Effector memory CD8-positive, alpha-beta T cell (primary cell): Measurements from ENCODE around the gene ADI1.

Experiments used
- ATAC-seq: fragments of 150-1000 bp; cut with Tn5 transposase; replicated peaks from 2 replicates; pipeline ENCODE4 v1.10.0; 2021; ENCODE audit warnings: mild to moderate bottlenecking, moderate library complexity
- DNase-seq, 3 experiments: peaks; one replicate each; pipeline ENCODE4 v3.0.0; 2021
- H3K27ac Mint-ChIP-seq, 2 donors: one replicate each; pipeline ENCODE4 v1.8.0; 2022; ENCODE audit warnings: mild to moderate bottlenecking in 2 of 2, mixed read lengths in 2 of 2, moderate library complexity in 2 of 2
- H3K27me3 Mint-ChIP-seq, 2 donors: one replicate each; pipeline ENCODE4 v1.8.0; 2022; ENCODE audit warnings: mixed read lengths in 2 of 2
- H3K36me3 Mint-ChIP-seq: one replicate; pipeline ENCODE4 v1.8.0; 2022; ENCODE audit warnings: mild to moderate bottlenecking, moderate library complexity, mixed read lengths; ENCODE audit not compliant: insufficient read depth
- H3K4me1 Mint-ChIP-seq, 2 donors: one replicate each; pipeline ENCODE4 v1.8.0; 2022; ENCODE audit warnings: low read depth in 2 of 2, mixed read lengths in 2 of 2
- H3K4me3 Mint-ChIP-seq, 2 donors: one replicate each; pipeline ENCODE4 v1.8.0; 2022; ENCODE audit warnings: mild to moderate bottlenecking in 2 of 2, mixed read lengths in 2 of 2, moderate library complexity in 2 of 2
- H3K9me3 Mint-ChIP-seq, 2 donors: one replicate each; pipeline ENCODE4 v1.8.0; 2022; ENCODE audit warnings: mixed read lengths in 2 of 2

The ADI1 gene

DNA sequence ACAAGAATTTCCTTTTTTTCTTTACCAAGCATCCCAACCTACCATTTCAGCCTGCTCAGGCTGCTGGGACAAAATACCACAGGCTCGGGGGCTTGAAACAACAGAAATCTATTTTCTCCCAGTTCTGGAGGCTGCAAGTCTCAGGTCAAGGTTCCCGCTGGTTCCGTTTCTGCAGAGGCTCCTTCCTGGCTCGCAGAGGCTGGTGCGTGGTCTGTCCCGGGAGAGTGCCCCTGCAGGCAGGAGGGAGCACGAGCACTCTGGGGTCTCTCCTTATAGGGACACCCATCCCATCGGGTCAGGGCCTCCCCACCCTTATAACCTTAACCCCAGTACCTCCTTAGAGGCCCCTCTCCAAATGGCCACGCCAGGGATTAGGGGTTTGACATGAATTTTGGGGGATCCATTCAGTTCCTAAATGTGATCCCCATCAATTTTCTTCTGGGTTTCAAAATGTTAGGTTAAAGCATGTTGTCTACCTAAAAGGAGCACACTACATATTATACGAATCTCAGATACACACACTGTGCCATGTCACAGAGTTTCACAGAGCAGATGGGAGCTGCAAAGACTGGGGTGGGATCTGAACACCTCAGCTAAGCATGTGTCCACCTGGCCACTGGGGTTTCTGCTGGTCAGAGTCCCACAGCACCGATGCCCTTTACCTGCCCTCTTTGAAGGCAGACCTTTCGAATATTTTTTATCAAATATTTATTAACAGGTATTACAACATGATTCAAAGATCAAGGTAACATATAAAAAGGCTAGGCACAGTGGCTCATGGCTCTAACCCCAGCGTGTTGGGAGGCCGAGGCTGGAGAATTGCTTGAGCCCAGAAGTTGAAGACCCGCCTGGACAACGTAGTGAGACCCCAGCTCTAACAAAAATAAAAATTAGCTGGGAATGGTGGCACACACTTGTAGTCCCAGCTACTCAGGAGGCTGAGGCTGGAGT, 17.6 kb upstream of the ADI1 start:
- Mint-ChIP-seq H3K4me1 (peaks cover 0 to 4% of the 10 kb centered on the region in 2 donors), H3K27ac (peak overlapping the region in 1 of 2 donors; percentile 76), H3K27me3 (no peaks in the 10 kb centered on the region), H3K4me3 (peak overlapping the region; percentile 54 to 76), H3K9me3 (no peaks in the 10 kb centered on the region), H3K36me3 (peaks cover 28% of the 10 kb centered on the region)
- peak; percentile 53 for ATAC-seq
- DNase-seq = no peak

DNA sequence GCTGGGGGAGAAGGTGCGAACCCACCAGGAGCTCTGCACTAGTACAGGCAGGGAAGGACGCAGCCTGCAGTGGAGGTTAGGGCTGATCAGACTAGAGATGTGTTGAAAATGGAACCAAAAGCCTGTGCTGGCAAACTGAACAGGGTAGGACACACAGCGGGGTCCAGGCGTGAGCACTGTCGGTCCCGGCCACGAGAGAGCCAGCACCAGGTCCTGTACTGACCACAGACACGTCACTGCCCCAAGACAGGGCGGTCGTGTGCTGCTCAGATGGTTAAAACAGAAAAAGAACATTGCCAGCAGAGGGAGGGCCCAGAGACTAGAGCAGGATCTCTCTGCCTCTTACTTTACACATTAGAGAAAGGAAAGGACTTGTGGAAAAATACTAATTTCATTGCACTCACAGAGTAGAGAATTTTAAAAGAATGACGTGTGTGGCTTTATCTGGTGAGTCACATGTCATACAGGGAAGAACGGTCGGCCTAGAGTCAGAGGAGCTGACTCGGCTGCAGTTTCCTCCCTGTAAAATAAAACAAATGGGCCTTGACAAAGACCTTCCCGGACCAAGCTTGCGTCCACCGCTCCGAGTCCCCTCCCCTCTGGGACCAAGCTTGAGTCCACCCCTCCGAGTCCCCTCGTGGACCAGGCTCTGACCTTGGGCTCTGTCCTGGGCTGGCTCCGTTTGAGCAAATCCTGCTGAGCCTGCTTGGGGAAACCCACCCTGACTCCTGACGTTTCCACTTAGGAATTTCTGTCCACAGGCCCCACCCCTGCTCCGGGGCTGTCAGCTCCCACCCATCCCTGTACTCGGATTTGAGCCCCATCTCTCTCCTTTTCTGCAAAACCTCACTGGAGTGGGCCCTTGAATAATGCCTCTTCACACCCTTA, 16.7 kb upstream of the ADI1 start:
- H3K4me3 Mint-ChIP-seq = peak overlapping the region; percentile 54 to 76
- peaks cover 19% of the 10 kb centered on the region for H3K36me3 Mint-ChIP-seq
- no peaks in the 10 kb centered on the region for H3K4me1 Mint-ChIP-seq
- no peaks in the 10 kb centered on the region for H3K9me3 Mint-ChIP-seq
- no peak for DNase-seq
- H3K27ac Mint-ChIP-seq = peak overlapping the region; percentile 62 to 76
- ATAC-seq = no peak
- H3K27me3 Mint-ChIP-seq = no peaks in the 10 kb centered on the region

DNA sequence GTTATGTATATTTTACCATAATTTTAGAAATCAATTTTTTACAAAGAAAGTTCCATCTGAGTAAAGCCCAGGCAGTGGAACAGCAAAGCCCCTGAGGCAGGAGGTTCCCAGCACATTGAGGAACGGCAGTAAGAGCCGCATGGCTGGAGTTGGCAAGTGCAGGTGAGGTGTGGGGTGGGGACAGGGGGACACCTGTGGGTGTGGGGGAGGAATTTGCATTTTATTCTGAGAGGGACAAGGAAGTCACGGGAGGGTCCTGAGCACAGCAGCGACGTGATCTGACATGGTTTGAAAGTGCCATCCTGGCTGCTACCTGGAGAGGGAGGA, 16.1 kb upstream of the ADI1 start:
- Mint-ChIP-seq H3K4me3 (peak overlapping the region in 1 of 2 donors; percentile 40), H3K4me1 (no peaks in the 10 kb centered on the region), H3K36me3 (peaks cover 13% of the 10 kb centered on the region), H3K27me3 (no peaks in the 10 kb centered on the region), H3K9me3 (no peaks in the 10 kb centered on the region), H3K27ac (peak overlapping the region; percentile 62 to 76)
- DNase-seq = no peak
- ATAC-seq = no peak

DNA sequence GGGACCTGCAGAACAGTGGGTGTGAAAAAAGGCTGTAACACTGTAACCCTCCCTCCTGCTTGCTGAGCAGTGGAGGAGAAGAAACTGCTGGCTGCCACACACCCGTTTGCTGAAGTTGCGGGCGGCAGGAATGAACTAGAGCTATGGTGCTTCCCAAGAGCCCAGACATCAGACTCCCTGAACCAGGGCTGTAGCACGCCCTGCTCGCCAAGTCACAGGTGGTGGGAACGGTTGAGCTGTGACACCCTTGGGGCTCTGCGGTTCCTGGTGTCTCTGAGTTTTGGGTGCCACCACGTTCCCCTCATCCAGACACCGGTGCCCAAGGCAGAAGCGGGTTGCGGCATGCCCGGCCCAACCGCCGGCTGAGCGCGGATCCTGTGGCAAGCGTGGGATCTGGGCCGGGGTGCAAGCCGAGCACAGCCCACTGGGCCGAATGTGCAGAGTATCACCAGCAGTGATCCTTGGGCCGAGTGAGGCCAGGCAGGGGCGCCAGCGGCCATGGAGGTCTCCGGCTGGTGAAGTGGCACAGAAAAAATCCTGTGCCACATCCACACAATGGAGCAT, 15.0 kb upstream of the ADI1 start:
- H3K9me3 Mint-ChIP-seq = no peaks in the 10 kb centered on the region
- no peaks in the 10 kb centered on the region for H3K4me1 Mint-ChIP-seq
- peaks cover 6% of the 10 kb centered on the region for H3K36me3 Mint-ChIP-seq
- H3K27me3 Mint-ChIP-seq = no peaks in the 10 kb centered on the region
- H3K4me3 Mint-ChIP-seq = no peak overlapping the region
- H3K27ac Mint-ChIP-seq = no peak overlapping the region
- ATAC-seq = no peak
- DNase-seq = no peak

DNA sequence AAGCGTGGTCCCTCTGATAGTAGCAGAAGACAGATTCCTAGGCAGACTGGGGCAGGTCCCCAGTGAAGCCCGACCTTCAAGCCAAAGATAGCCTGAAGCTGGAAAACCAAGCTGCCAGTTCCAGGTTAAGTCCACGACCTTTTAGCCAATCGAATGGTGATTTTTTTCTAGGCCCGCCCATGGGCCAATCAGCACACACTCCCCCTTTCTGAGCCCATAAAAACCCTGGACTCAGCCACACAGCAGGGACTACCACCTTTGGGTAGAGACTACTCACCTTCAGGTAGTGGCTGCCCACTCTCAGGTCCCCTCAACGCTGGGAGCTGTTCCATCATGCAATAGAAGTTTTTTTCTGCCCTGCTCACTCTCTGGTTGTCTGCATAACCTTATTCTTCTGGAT, 14.5 kb upstream of the ADI1 start:
- Mint-ChIP-seq H3K27me3 (no peaks in the 10 kb centered on the region), H3K9me3 (no peaks in the 10 kb centered on the region), H3K36me3 (peaks cover 6% of the 10 kb centered on the region), H3K27ac (no peak overlapping the region), H3K4me3 (no peak overlapping the region), H3K4me1 (no peaks in the 10 kb centered on the region)
- no peak for ATAC-seq
- DNase-seq = no peak

DNA sequence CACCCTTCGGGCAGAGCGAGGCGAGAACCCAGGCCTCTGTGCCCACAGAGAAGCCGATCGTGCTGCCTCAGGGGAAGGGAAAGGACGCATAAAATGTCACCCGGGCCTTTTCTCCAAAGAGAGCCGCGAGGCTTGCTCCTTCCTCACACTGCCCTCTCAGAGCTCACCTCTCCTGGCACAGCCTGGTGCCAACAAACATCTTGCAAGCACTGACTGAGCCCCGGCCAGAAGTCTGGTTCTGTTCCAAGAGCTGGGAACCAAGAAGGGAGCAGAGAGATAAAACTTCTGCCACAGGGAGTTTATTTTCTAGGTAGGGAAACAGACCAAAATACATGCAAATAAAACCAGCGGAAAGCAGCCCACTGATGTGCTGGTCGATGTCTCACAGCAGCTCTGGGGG, 13.6 kb upstream of the ADI1 start:
- Mint-ChIP-seq H3K4me1 (no peaks in the 10 kb centered on the region), H3K4me3 (no peak overlapping the region), H3K27ac (no peak overlapping the region), H3K27me3 (no peaks in the 10 kb centered on the region), H3K36me3 (peaks cover 6% of the 10 kb centered on the region), H3K9me3 (no peaks in the 10 kb centered on the region)
- no peak for ATAC-seq
- DNase-seq = no peak

DNA sequence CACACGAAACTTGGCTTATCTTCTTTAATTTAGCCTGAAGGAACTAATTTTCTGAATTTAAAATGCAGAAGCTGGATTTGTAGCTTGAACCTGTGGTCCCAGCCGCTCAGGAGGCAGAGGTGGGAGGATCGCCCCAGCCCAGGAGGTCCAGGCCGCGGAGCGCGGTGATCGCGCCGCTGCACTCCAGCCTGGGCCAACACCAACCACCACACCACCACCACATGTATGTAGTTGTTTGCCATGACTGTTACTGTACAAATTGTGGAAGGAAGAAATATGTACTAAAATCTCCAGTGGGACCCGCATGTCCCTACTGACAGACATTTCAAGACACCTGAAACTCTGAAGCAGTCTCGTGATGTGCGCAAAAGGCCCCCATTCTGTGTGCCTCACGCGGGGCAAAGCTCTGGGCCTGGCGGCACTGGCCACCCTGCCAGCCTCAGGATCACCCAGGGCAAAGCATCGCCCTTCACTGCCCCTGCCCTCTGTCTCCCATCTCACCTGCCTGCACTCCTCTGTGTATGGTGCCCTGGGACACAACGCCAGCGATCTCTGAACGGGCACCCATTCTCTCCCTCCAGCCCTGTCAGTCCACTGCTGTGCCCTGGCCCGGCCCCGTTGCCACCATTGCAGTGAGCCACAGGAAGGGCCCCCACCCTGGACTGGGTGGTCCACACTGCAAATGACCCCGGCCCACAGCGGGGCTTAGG, 10.1 kb upstream of the ADI1 start:
- H3K4me1 Mint-ChIP-seq = no peaks in the 10 kb centered on the region
- ATAC-seq (no peak), DNase-seq (no peak)
- no peaks in the 10 kb centered on the region for H3K9me3 Mint-ChIP-seq
- H3K27ac Mint-ChIP-seq = no peak overlapping the region
- H3K36me3 Mint-ChIP-seq = no peaks in the 10 kb centered on the region
- no peaks in the 10 kb centered on the region for H3K27me3 Mint-ChIP-seq
- no peak overlapping the region for H3K4me3 Mint-ChIP-seq

DNA sequence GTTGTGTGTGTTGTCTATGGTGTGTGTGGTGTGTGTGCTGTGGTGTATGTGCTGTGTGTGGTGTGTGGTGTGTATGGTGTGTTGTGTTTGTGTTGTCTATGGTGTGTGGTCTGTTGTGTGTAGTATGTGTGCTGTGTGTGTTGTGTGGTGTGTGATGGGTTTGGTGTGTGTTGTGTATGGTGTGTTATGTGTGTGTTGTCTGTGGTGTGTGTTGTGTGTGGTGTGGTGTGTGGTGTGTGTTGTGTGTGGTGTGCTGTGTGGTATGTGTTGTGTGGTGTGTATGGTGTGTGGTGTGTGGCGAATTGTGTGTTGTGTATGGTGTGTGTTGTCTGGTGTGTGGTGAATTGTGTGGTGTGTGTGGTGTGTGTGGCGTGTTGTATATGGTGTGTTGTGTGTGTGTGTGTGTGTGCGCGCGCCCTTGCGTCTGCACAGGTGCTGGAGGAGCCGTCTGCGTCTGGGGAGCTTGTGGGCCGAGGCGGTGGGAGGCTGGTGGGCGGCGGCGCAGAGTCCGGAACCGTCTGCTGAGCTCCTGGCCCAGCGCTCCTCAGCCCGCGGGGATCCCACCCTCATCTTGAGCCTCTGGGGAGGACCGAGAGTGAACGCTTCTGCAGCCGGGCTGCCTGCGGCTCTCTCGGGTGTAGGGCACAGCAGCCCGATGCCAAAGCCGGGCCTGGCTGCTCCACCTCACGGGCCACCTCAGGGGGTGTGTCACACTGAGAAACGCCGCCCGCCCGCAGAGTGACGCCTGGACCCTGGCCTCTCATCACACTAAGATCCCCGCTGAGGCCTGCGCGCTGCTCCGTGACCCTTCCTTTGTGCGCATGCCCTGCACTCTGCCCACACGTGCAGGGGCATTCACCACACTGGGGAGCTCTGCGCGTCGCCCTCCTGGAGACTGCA, 8.8 kb upstream of the ADI1 start:
- Mint-ChIP-seq H3K4me3 (no peak overlapping the region), H3K27ac (no peak overlapping the region), H3K27me3 (no peaks in the 10 kb centered on the region), H3K4me1 (no peaks in the 10 kb centered on the region), H3K9me3 (no peaks in the 10 kb centered on the region), H3K36me3 (no peaks in the 10 kb centered on the region)
- DNase-seq (no peak), ATAC-seq (no peak)

DNA sequence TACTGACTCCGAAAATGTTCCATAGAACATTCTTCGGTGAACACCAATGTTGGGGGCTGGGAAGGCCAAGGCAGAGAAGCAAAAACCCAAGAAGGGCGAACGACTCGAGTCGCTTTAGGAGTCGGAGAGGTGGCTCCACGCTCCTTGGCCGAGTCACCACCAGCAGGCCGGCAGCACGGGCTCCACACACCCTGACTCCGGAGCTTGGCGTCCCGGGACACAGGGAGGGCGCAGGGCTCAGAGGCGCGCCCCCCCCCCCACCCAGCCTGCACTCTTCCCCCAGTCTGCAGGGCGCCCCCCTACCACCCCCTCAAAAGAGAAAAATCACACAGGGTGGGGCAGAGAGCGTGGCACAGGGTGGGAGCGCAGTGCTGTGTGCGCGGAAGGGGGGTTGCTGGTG, 7.5 kb upstream of the ADI1 start:
- no peaks in the 10 kb centered on the region for H3K27me3 Mint-ChIP-seq
- H3K4me3 Mint-ChIP-seq = no peak overlapping the region
- H3K36me3 Mint-ChIP-seq = no peaks in the 10 kb centered on the region
- no peaks in the 10 kb centered on the region for H3K9me3 Mint-ChIP-seq
- DNase-seq = no peak
- H3K4me1 Mint-ChIP-seq = peaks cover under 1 to 1% of the 10 kb centered on the region in 2 donors
- H3K27ac Mint-ChIP-seq = no peak overlapping the region
- no peak for ATAC-seq

DNA sequence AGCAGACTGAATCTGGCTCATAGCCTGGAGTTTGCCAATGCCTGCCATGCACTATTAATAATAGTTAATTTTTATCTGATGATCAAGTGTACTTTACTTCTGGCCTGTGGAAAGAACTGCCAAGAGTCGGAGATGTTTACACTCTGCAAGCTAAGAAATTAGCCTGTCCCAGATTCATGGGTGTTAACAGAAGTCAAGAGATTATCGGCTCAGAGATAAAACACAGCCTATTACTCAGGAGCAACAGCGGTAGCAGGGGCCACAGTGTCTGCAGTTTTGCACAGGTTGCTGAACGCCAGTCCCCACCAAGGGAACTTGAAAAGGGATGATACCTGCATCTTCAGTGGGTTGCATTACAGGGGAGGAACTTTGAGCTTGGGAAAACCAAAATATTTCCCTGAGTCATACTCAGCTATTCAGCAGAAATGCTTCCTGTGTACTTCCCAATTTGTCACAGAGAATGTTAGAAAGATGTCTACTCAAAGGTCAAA, 4.3 kb upstream of the ADI1 start:
- no peaks in the 10 kb centered on the region for H3K9me3 Mint-ChIP-seq
- no peak overlapping the region for H3K4me3 Mint-ChIP-seq
- no peak for DNase-seq
- H3K4me1 Mint-ChIP-seq = peaks cover 19 to 22% of the 10 kb centered on the region in 2 donors
- H3K27me3 Mint-ChIP-seq = no peaks in the 10 kb centered on the region
- peaks cover 12% of the 10 kb centered on the region for H3K36me3 Mint-ChIP-seq
- H3K27ac Mint-ChIP-seq = no peak overlapping the region
- no peak for ATAC-seq

DNA sequence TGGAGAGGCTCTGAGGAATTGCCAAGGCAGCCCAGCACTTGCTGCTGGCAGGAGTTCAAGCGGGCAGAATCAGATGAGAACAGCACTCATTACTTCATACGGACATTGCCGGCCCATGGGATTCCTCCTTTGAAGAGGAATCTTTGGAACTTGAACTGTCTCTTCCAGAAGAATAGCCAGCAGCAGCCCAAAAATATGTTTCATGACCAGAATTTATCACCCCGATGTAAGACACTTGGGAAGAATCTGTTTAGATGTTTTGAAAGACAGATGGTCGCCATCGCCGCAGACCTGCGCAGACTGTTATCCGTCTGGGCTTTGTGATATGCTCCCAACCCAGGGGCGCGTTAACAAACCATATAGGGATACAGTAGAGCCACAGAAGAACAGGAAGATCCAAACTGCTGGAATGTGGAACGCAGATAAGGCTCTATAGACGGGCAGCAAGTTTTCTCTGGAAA, 3.7 kb upstream of the ADI1 start:
- Mint-ChIP-seq H3K9me3 (no peaks in the 10 kb centered on the region), H3K27ac (no peak overlapping the region), H3K36me3 (peaks cover 18% of the 10 kb centered on the region), H3K27me3 (no peaks in the 10 kb centered on the region), H3K4me1 (peaks cover 19 to 22% of the 10 kb centered on the region in 2 donors), H3K4me3 (no peak overlapping the region)
- ATAC-seq = no peak
- DNase-seq = no peak

DNA sequence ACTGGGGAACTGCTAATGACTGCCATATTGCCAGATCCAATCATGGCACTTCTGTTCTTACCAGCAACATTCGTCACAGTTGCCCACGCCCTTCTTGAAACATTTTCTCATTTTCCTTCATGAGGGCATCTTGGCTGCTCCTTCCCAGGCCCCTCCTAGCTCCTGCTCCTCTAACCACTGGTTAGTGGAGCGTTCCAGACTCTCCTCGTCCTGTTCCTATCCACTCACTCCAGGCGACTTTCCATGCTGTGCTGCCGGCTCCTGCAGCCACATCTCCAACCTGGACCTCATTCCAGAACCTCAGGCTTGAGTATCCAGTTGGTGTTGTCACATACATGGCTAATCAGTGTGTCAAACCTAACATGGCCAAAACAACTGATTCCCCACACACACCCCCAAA, 1.3 kb upstream of the ADI1 start:
- H3K4me1 Mint-ChIP-seq = peaks cover 19 to 22% of the 10 kb centered on the region in 2 donors
- peaks cover 27% of the 10 kb centered on the region for H3K36me3 Mint-ChIP-seq
- H3K27ac Mint-ChIP-seq = peak overlapping the region in 1 of 2 donors; percentile 95
- H3K9me3 Mint-ChIP-seq = no peaks in the 10 kb centered on the region
- no peak for DNase-seq
- peak overlapping the region; percentile 89 to 90 for H3K4me3 Mint-ChIP-seq
- no peak for ATAC-seq
- H3K27me3 Mint-ChIP-seq = no peaks in the 10 kb centered on the region
